Measurements from ENCODE around the gene DUSP7.

Gene DUSP7

DNA sequence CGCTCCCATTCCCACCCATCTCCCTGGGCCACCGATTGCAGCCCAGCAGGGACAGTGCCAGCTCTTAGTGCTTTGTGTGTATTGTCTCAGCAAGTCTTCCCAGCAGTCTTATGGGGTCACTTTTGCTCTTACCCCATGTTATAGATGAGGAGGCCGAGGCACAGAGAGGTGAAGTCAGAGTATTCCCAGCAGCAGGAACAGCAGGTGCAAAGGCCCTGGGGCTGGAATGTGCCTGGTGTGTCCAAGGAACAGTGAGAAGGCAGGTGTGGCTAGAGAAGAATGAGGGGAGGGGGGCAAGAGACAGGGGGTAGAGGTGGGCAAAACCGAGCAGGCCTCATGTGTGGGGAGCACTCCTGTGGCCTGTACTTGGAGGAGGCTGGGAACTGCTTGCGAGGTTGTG is 12.8 kb upstream of the DUSP7 start:
- Histone ChIP-seq H3K4me2 (ENCODE audit: low read depth, low read length, poor library complexity, severe bottlenecking) (no peak overlapping the region), H2AFZ (ENCODE audit: low read depth, low read length, severe bottlenecking) (no peak overlapping the region), H3K36me3 (ENCODE audit: low read length) (no peaks in the 10 kb centered on the region), H3K9me3 (ENCODE audit: insufficient read depth, low read length) (no peaks in the 10 kb centered on the region), H3K9ac (ENCODE audit: low read length) (no peak overlapping the region), H3F3A (ENCODE audit: insufficient read depth) (no peaks in the 10 kb centered on the region), H3K27ac (ENCODE audit: low read depth, low read length) (no peak overlapping the region), H3K79me2 (ENCODE audit: insufficient read depth, low read length) (no peaks in the 10 kb centered on the region), H4K20me1 (ENCODE audit: low read depth, low read length) (no peaks in the 10 kb centered on the region), H3K4me3 (ENCODE audit: insufficient read depth, low read length, poor library complexity, severe bottlenecking) (no peak overlapping the region), H3K27me3 (ENCODE audit: low read length) (no peaks in the 10 kb centered on the region), H3K9me2 (replicated peaks; ENCODE audit: insufficient read depth, low read length) (no peaks in the 10 kb centered on the region)
- TF ChIP-seq, protein P1, sequence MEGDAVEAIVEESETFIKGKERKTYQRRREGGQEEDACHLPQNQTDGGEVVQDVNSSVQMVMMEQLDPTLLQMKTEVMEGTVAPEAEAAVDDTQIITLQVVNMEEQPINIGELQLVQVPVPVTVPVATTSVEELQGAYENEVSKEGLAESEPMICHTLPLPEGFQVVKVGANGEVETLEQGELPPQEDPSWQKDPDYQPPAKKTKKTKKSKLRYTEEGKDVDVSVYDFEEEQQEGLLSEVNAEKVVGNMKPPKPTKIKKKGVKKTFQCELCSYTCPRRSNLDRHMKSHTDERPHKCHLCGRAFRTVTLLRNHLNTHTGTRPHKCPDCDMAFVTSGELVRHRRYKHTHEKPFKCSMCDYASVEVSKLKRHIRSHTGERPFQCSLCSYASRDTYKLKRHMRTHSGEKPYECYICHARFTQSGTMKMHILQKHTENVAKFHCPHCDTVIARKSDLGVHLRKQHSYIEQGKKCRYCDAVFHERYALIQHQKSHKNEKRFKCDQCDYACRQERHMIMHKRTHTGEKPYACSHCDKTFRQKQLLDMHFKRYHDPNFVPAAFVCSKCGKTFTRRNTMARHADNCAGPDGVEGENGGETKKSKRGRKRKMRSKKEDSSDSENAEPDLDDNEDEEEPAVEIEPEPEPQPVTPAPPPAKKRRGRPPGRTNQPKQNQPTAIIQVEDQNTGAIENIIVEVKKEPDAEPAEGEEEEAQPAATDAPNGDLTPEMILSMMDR (IDR thresholded peaks at IDR 0.05; ENCODE audit: insufficient read depth, low read length, poor library complexity, severe bottlenecking): no peak
- no peak for TF ChIP-seq EZH2phosphoT487 (conservative IDR thresholded peaks at IDR 0.05; ENCODE audit: low read length)

DNA sequence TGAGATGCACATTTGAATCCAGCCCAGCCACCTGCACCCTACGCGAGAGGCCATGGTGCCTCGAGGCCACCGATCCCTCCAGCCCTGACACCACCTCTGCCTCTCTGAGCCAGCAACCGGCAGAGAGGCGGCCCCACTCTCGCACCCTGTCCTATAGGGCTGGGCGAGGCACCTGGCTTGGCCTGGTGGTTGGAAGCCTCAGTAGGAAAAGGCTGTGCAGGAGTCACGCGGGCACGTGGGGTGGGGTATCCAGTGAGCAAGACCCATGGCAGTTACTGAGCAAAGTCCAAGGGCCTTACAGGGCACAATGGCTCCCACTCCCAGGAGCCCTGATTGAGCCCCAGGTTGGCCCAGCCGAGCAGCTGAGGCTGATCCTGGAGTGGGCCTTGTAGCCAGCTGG is 12.4 kb upstream of the DUSP7 start:
- Histone ChIP-seq H2AFZ (ENCODE audit: low read depth, low read length, severe bottlenecking) (no peak overlapping the region), H3K27me3 (ENCODE audit: low read length) (no peaks in the 10 kb centered on the region), H3K9me3 (ENCODE audit: insufficient read depth, low read length) (no peaks in the 10 kb centered on the region), H3K9me2 (replicated peaks; ENCODE audit: insufficient read depth, low read length) (no peaks in the 10 kb centered on the region), H3K36me3 (ENCODE audit: low read length) (no peaks in the 10 kb centered on the region), H3F3A (ENCODE audit: insufficient read depth) (no peaks in the 10 kb centered on the region), H3K79me2 (ENCODE audit: insufficient read depth, low read length) (no peaks in the 10 kb centered on the region), H3K4me2 (ENCODE audit: low read depth, low read length, poor library complexity, severe bottlenecking) (no peak overlapping the region), H4K20me1 (ENCODE audit: low read depth, low read length) (no peaks in the 10 kb centered on the region), H3K27ac (ENCODE audit: low read depth, low read length) (no peak overlapping the region), H3K9ac (ENCODE audit: low read length) (no peak overlapping the region), H3K4me3 (ENCODE audit: insufficient read depth, low read length, poor library complexity, severe bottlenecking) (no peak overlapping the region)
- TF ChIP-seq EZH2phosphoT487 (conservative IDR thresholded peaks at IDR 0.05; ENCODE audit: low read length): no peak
- TF ChIP-seq, protein P1 (IDR thresholded peaks at IDR 0.05; ENCODE audit: insufficient read depth, low read length, poor library complexity, severe bottlenecking): no peak

DNA sequence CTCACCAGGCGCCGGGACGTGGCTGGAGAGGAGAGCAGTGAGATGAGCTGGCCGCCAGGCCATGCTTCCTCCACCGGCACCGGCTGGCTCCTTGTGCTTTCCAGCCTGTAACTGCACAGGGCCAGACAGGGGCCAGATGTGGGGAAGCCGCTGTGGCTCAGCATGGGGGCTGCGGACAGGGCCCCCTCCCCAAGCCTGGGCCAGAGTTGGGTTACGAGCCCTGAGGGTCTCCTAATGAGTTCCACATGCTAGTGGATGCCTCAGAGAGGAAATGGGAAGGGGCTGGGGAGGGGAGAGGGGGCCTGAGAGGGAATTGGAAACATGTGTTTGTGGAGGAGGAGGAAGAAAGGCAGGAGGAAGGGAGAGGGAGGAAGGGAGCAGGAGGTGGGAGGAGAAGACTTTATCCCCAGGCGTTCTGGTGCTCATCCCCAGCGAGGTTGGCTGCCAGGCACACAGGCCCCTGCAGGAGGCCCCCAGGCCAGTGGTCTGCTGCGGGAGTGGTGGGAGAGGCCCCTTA is 11.7 kb upstream of the DUSP7 start:
- H3K27ac ChIP-seq (ENCODE audit: low read depth, low read length): no peak overlapping the region
- no peaks in the 10 kb centered on the region for H3F3A ChIP-seq (ENCODE audit: insufficient read depth)
- no peak overlapping the region for H2AFZ ChIP-seq (ENCODE audit: low read depth, low read length, severe bottlenecking)
- no peak overlapping the region for H3K9ac ChIP-seq (ENCODE audit: low read length)
- H3K36me3 ChIP-seq (ENCODE audit: low read length): no peaks in the 10 kb centered on the region
- H4K20me1 ChIP-seq (ENCODE audit: low read depth, low read length): no peaks in the 10 kb centered on the region
- no peak overlapping the region for H3K4me3 ChIP-seq (ENCODE audit: insufficient read depth, low read length, poor library complexity, severe bottlenecking)
- no peaks in the 10 kb centered on the region for H3K27me3 ChIP-seq (ENCODE audit: low read length)
- H3K9me3 ChIP-seq (ENCODE audit: insufficient read depth, low read length): no peaks in the 10 kb centered on the region
- no peak for TF ChIP-seq EZH2phosphoT487 (conservative IDR thresholded peaks at IDR 0.05; ENCODE audit: low read length)
- no peaks in the 10 kb centered on the region for H3K79me2 ChIP-seq (ENCODE audit: insufficient read depth, low read length)
- no peaks in the 10 kb centered on the region for H3K9me2 ChIP-seq (replicated peaks; ENCODE audit: insufficient read depth, low read length)
- H3K4me2 ChIP-seq (ENCODE audit: low read depth, low read length, poor library complexity, severe bottlenecking): no peak overlapping the region

DNA sequence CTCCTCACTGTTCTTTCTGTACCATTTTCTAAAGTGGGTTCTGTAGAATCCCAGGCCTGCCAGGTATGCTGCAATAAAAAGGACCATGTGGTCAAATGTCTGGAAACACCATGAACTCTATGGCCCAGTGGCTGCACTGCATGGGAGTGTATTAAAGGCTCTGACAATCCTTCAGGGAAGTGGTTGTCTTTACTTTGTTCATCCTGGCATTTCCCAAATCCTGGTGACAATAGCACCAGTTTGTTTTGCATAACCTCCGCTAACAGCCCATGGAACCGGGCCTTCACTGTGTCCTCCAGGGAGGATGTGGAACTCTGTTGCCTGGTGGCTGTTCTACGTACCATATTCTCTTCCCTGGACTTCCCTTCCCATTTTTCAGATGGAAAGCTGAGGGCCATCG is 11.2 kb upstream of the DUSP7 start:
- H3K79me2 ChIP-seq (ENCODE audit: insufficient read depth, low read length): no peaks in the 10 kb centered on the region
- H3K4me2 ChIP-seq (ENCODE audit: low read depth, low read length, poor library complexity, severe bottlenecking): no peak overlapping the region
- H3K9me3 ChIP-seq (ENCODE audit: insufficient read depth, low read length): no peaks in the 10 kb centered on the region
- no peak overlapping the region for H3K4me3 ChIP-seq (ENCODE audit: insufficient read depth, low read length, poor library complexity, severe bottlenecking)
- no peaks in the 10 kb centered on the region for H3F3A ChIP-seq (ENCODE audit: insufficient read depth)
- no peaks in the 10 kb centered on the region for H3K36me3 ChIP-seq (ENCODE audit: low read length)
- no peak overlapping the region for H3K9ac ChIP-seq (ENCODE audit: low read length)
- no peaks in the 10 kb centered on the region for H3K9me2 ChIP-seq (replicated peaks; ENCODE audit: insufficient read depth, low read length)
- TF ChIP-seq EZH2phosphoT487 (conservative IDR thresholded peaks at IDR 0.05; ENCODE audit: low read length): no peak
- TF ChIP-seq, protein P1 (IDR thresholded peaks at IDR 0.05; ENCODE audit: insufficient read depth, low read length, poor library complexity, severe bottlenecking): no peak
- no peaks in the 10 kb centered on the region for H4K20me1 ChIP-seq (ENCODE audit: low read depth, low read length)
- no peak overlapping the region for H3K27ac ChIP-seq (ENCODE audit: low read depth, low read length)
- no peak overlapping the region for H2AFZ ChIP-seq (ENCODE audit: low read depth, low read length, severe bottlenecking)
- no peaks in the 10 kb centered on the region for H3K27me3 ChIP-seq (ENCODE audit: low read length)

All from SU-DHL-6 (cell line).